GM19351 (cell line): ENCODE results near the gene MRPL47.
"Not testable (repeated sequence)": the region's sequence is repeated elsewhere in the genome, so short reads cannot be mapped to it uniquely, and the experiment has no call there.

Experiments
- ATAC-seq: cut with Tn5 transposase; IDR thresholded peaks from one replicate; pipeline ENCODE4 v1.9.1; 2021; ENCODE audit warnings: mild to moderate bottlenecking, moderate library complexity; ENCODE audit not compliant: unreplicated experiment

MRPL47 gene

DNA sequence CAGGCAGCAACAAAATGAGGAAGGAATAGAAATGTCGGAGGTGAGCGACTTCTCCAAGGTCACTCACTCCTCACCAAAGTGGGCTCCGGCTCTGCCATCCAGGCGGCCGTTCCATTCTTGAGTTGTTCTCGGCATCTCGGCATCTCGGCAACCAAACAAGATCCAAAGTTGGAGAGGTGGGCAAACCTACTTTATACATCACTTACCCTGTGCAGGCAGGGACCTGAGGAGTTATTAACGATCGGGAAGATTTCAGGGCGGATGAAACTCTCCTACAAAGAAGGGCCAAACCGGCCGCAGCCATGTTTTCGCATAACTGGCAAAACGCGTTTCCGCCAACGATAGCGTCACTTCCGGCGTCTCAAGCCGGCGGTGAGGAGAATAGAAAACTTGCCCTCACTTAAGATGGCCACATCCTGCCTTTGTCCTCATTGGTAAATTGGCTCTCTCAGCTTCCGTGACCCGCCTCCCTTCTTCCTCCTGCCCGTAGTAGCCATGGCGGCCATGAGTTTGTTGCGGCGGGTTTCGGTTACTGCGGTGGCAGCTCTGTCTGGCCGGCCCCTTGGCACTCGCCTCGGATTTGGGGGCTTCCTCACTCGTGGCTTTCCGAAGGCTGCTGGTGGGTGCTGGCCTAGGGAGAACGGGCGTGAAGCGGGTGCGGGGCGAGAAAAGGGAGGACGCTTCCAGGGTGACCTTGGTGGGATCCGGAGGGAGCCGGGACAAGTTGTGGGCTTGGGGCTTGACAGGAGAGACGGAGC is at the start of gene MRPL47, which contains the start of gene NDUFB5:
Gene MRPL47, minus strand, starts transcription at position 318 of the 758 bp plus-strand sequence. Its CDS starts 14 bp downstream, at position 304.
Gene NDUFB5, plus strand, starts transcription at position 474 of the 758 bp plus-strand sequence. Its CDS starts 22 bp downstream, at position 496.
- peak; percentile 88 for ATAC-seq

DNA sequence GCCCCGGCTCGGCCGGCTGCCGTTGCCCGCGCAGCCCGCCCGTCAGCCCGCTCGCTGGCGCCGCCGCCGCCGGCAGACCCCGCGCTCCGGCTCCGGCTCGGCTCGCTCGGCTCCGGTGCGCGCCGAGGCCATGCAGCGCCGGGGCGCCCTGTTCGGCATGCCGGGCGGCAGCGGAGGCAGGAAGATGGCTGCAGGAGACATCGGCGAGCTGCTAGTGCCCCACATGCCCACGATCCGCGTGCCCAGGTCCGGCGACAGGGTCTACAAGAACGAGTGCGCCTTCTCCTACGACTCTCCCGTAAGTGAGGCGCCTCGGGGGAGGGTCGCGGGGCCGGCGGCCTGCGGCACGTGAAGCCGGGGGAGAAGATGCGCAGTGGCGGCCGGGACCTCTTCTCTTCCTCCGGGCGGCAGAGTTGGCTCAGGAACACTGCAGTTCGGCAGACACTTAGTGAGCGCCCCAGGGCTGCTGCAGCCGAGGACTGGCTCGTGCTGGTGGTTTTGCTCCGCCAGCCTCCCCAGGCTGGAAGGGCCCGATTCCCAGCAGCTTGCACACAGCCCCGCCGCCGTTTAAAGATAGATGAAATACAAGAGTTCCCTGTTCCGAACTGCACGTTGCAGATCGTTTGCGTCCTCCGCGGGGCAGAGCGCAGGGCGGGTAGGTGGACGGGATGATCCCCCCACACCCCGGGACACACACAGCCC is 48.8 kb upstream of the MRPL47 start:
- peak; percentile 49 for ATAC-seq

DNA sequence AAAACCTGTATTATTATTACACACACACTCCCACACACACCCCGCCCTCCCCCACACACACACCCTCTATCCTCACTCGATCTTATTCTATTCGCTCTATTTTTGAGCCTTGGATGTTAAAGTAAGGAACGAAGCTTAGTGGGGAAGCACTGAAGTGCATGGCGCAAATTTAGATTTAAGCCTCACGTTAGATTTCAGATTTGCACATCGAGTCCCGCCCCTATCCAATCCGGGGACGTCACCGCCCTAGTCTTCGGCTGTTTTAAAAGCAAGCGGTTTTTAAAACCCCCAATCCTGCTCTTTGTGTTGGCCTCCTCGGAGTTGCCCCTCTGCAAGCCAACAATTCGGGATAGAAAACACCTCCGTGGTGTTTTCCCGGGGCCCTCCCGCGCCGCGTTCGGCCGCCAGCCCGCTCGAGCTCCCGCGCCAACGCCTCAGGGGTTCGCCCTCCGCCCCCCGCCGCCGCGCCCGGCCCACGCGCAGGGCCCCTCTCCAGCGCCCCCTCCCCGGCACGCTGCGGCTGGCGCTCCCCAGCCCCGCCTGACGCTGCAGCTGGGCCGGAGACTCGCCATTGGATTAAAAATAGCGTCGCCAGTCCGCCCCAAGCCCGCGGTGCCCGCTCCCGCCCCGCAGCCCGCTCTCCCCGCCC is 48.1 kb upstream of the MRPL47 start, which contains the start of gene USP13:
Gene USP13, plus strand, starts transcription at position 594 of the 649 bp plus-strand sequence. CDS start 186 bp downstream, outside the sequence.
- peak; percentile 63 for ATAC-seq

DNA sequence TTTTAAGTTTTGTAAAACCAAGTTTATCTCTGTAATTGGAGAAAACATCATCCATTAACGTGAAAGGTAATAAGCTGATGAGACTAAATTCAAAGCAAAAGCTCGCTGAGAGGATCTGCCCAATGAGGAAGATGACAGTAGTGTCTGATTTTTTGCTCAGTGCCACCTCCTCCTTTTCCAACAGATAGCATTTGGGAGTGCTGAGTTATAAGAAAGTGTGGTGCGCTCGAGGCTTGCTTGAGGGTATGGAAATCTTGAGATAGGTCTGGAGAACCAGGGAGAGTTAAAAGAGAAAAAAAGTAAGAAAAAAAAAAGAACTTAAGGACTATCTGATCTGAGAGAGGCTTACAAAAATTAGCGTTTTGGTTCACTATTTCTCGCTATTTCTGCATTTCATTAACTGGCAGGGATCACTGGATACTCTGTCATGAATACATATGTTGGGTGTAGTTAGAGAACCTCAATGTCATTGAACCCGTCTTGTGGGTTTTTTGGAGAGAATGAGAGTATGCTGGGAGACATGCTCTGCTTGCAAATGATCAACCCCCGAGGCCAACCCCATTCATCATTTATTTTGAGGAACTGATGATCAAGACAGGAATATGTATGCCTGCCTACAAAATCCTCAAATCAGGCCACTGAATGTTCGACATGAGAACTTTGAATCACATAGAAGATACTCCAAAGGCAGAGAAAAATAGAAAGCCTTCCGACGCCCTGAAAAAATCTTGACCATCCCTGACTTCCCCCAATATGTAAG is 47.4 kb upstream of the MRPL47 start:
- ATAC-seq = no peak

DNA sequence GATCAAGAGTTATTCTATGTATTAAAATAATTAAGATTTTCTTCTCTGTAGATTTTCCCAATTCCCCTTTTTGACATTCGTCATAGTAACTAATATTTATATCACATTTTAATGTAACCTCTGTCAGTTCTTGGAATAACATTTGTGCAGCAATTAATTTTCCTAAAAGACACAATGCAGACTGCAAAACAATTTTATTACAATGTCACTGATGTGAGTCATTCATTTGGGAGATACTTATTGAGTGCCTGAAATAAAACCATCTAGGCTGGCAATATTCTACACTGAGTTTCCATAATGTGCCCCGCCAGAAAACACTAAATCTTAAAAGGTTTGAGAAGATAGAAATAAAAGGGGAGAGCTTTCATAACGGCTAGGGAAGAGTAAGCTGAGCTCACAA is 41.7 kb upstream of the MRPL47 start:
- no peak for ATAC-seq

DNA sequence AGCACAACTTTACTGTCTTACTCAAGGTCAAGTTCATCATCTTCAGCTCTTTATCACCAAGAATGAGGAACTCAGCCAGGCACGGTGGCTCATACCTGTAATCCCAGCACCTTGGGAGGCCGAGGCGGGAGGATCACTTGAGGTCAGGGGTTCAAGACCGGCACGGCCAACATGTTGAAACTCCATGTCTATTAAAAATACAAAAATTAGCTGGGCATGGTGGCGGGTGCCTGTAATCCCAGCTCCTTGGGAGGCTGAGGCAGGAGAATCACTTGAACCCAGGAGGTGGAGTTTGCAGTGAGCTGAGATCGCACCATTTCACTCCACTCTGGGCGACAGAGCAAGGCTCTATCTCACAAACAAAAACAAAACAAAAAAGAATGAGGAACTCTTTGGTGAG is 39.4 kb upstream of the MRPL47 start:
- not testable (repeated sequence) for ATAC-seq

DNA sequence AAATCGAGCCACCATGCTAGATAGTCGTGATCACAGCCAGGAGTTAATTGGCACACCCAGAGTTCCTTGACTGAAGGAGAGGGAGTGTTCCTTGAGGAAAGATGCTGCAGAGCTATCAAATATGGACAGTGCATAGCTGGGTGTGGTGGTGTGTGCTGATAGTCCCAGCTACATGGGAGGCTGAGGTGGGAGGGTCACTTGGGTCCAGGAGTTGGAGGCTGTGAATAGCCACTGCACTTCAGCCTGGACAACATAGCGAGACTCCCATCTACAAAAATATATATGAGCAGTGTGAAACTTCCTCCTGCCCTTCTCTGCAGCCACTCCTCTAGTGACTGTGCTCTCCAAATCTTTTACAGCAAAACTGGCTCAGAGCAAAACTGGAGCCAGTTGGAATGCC is 38.4 kb upstream of the MRPL47 start:
- no peak for ATAC-seq

DNA sequence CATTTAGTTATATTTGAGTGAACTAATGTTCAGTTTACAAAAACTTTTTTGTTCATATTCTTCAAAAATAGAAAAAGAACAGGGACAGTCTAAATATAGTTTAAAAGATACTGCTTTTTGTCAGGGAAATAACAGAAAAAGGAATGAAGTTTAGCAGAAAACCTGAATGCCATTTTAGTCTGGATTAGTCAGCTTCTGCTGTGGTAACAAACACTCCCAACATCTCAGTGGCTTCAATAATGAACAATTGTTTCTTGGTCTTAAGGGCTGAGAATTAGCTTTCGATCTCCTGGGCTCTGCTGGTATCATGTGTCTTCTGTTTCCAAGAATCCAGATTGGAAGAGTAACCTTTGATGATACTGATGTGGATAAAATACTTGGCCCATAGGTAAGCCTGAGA is 36.0 kb upstream of the MRPL47 start:
- ATAC-seq = no peak

DNA sequence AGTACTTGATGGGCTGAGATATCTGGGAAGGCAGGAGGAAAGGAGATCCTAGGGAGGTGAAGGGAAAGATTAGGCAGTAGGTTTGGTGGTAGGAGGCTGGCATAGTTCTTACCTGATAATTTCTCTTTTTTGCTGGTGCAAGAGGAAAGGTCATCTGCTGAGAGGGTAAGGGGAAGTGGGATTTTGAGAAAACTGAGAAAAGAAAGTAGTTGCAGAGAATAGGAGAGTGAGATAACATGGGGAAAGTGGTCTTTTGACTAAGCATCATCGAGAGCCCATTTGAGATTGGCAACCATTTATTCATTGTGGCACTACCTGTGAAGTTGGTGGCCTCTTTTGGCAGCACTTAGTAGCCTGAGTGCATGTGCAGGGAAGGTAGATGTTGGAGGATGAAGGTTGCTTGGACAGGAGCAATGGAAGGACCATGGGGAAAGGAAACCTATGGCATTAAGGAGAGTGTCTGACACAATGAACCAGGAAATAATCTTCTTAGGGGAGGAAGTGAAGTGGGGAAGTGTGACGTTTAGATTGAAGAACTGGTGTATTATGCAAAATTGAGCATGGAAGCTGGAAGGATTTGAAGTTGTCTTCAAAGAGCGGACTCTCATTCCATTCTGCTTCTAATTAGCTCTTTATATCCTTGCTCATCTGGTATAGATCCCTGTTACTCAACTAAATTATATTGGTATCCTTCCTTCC is 26.5 kb upstream of the MRPL47 start:
- no peak for ATAC-seq

DNA sequence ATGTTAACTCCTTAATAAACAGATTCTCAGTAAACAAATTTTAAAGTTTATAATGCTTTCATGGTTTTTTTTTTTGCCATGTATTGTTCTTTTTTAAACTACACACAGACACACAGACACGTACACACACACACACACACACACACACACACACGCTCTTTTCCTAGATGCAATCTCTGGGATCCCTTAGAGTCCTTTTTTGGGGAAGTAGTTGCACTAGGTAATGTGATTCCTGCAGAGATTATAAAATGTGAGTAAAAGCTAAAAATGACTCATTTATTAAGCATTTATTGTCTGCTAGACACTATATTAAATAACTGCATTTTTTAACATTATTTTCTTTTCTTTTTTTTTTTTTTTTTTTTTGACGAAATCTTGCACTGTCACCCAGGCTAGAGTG is 20.0 kb upstream of the MRPL47 start:
- no peak for ATAC-seq

DNA sequence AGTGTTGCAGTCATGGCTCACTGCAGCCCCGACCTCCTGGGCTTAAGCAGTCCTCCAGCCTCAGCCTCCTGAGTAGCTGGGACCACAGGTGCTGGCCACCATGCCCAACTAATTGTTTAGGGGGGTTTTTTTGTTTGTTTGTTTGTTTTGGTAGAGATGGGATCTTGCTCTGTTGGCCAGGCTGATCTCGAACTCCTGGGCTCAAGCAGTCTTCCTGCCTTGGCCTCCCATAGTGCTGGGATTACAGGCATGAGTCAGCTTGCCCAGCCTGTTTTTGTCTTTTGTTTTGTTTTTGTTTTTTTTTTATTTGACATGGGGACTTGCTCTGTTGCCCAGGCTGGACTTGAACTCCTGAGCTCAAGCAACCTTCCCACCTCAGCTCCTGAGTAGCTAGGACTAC is 17.6 kb upstream of the MRPL47 start:
- no peak for ATAC-seq

DNA sequence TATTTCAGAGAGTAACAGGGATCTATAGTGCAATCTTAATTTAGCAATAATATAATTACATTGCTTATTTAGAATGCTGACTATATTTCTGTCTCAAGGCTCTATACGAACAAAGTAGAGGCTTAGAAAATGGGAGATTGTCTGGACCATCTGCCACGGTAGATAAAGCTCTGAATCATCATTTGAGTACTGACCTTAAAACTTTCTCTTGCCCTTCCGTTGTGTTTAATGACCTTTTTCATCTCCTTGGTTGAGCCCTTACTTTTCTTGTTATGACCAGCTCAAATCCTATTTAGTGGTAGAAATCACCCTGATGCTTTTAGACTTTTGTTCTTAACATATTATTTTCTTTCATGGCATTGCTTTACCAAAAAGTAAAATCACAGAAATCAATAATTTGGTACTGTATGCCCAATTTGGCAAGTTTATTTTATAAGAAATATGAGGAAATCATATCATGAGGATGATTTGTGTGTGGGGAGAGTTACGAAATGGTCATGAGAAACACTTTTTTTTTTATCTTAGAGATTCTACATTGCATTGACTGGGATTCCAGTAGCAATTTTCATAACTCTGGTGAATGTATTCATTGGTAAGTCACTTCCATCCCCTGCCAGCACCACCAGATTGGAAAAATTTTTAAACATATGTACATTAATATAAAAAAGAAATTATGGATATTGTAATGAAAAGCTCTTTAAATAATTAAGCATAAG is 11.2 kb upstream of the MRPL47 start:
- no peak for ATAC-seq

DNA sequence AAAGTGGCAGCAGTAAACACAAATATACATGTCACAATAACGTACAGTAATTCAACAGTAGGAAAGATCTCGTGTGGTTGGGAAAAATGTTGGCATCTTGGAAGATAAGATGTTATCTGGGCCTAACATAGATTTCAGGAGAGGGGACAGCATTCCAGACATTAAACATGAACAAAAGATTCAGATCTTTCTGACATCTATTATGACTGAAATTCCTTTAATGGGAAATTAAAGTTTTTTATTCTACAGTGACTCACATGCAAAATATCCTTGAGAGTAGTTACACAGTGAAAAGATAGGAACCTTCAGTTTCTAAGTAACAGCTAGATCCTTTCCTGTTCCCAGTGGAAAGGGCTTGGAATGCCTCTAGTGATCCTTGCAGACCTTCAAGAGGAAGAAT is 9.4 kb upstream of the MRPL47 start:
- no peak for ATAC-seq

DNA sequence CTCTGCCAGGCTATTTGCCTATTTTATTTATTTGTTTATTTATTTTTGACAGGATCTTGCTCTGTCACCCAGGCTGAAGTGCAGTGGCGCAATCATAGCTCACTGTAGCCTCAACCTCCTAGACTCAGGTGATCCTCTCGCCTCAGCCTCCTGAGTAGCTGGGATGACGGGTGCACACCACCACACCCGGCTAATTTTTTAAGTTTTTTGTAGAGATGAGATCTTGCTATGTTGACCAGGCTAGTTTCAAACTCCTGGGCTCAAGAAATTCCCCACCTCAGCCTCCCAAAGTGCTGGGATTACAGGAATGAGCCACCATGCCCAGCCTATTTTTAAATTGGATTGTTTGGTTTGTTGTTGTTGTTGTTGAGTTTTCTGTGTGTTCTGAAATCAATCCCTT is 5.6 kb upstream of the MRPL47 start:
- no peak for ATAC-seq

DNA sequence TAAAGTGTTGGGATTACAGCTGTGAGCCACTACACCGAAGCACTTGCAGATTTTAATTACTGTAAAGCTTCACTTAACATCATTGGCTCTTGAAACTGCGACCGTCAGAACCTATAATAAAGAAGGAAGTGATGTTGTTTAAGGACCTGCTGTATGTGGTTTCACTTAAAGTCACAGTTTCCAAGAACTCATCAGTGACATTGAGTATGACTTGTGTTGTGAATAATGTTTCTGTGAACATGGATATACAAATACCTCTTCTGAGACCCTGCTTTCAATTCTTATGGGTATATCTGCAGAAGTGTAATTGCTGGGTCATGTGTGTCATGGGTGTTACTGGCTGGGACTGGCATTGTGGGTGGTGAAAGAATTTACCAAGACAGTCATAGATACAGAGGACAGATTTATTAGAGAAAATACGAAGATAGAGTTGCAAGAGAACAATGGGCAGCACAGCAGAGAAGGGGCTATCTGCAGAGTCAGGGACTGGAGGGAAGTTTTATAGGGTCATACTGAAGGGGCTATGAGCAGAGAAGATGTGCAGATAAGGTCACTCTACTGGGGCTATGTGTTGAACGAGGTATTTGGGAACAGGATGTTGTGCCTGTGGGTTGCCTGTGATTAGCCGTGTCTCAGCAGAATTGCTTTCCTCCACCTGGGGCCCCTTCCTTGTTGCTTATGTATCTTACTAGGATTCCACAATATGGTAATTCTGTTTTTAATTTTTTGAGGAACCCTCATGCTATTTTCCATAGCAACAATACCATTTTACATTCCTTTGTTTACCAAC is 4.7 kb upstream of the MRPL47 start:
- peak; percentile 68 for ATAC-seq

DNA sequence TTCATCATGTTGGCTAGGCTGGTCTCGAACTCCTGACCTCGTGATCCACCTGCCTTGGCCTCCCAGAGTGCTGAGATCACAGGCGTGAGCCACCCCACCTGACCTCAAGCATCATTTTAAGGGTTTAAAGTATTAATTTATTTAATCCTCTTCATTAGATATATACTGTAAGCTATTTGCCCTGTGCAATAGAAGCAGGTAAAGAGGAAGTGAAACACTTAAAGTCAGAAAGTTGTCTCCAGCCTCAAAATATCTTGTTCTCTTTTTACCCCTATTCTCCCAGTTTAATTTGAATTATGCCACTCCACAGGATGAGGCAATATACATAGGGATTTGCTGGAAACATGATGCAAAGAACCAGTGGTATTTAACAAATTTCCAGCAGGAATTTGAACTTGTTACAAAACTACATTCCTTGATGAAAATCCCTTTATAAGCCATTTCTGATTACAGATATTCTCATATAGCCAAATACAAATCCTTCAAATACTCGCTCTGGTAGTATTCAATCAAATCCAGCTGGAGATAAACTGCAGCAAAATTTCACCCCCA is 2.2 kb upstream of the MRPL47 start:
- ATAC-seq = peak; percentile 20

DNA sequence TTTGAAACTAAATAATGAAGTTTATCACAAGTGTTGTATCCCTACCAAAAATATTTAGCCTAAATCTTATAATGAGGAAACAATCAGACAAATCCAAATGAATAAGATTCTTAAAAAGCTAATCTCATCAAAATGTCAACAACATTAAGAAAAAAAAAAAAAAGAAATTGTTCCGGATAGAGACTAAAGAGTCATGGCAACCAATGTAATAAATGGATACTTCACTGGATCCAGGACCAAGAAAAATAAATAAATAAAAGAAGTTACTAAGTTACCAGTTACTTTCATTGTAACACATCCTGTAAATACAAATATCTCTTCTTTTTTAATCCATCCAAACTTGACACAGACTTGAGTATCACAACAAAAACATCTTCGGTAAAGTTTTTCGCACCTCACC is 607 bp downstream of the MRPL47 start:
- ATAC-seq = no peak

DNA sequence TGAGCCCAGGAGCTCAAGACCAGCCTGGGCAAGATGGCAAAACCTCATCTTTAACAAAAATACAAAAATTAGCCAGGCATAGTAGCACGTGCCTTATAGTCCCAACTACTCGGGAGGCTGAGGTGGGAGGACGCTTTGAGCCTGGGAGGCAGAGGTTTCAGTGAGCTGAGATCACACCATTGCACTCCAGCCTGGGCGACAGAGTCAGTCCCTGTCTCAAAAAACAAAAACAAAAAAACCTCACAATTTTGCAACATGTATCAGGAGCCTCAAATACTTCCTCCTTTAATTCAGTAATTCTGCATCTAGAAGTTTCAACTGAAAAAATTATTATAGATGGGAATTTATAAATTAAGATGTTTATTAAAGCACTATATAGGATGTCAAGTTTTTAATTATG is 1.1 kb downstream of the MRPL47 start:
- ATAC-seq = no peak

DNA sequence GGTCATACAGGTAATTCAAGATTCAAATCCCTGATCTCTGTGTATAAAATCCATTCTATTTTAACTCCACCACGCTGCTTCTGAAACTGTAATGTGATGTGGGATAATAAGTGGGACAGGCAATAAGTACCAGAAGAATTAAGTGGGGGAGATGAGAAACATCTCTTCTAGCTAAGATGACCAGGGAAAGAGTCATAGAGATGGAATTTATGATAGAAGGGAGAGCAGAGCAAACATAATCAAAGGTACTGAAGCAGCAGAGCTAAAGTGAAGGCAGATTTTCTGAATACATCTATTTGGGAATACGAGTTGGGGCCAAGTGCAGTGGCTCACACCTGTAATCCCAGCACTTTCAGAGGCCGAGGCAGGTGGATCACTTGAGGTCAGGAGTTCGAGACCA is 4.9 kb downstream of the MRPL47 start:
- ATAC-seq = no peak
